ENCODE measurements around the gene LCE1E. TPM values are rescaled to one million over a fixed set of nuclear protein-coding genes. Genes with fewer than 3 reads are reported as not detected.

LCE1E gene
- total RNA-seq, 1 donor from 2014 or later = not detected

DNA sequence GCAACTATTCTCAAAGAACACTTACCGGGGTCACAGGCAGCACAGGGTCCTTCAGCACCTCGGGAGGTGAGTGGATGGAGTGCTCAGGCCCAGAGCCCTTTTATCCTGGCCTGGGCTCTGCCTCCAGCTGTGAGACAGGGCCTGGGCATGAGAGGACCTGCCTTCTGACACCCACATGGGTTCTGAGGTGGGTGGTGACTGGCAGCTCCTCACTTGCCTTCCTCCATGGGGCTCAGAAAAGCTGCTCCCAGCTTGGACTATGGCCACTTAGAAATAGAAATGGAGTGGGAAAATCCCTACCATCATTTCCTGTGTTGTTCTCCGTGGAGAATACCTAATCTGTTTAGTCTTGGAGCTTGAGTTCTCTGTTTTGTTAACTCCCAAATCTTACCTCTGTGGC is 20.5 kb downstream of the LCE1E start, which contains the start of gene LCE1C:
TSS of gene LCE1C (minus strand) at position 76 of the 400 bp plus-strand sequence. CDS start 1,173 bp downstream, outside the sequence.
- no peak within 1 kb of the TSS for H3K27ac Mint-ChIP-seq
- POLR2A ChIA-PET = no interaction called here
- CTCF ChIA-PET = no interaction called here

DNA sequence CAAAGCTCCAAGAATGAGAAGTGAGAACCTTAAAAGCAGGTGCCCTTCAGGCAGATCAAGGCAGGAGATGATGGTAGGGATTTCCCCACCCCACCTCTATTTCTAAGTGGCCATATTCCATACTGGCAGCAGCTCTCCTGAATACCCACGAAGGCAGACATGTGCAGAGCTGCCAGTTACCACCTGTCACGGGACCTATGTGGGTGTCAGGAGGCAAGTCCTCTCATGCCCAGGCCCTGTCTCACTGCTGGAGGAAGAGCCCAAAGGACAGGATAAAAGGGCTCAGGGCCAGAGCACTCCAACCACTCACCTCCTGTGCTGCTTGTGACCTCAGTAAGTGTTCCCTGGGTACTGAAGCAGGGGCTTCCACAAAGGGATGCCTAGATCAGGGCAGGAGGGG is 25.0 kb downstream of the LCE1E start:
- intact Hi-C loops (cut with micrococcal nuclease) = no loop called here

More for the DNA sequence above, 20.5 kb downstream of the LCE1E start, which contains the start of gene LCE1C:
- Mint-ChIP-seq H3K4me1 (no peaks in the 10 kb centered on the region), H3K36me3 (ENCODE audit: low read depth) (no peaks in the 10 kb centered on the region), H3K27me3 (peaks cover 8% of the 10 kb centered on the region), H3K4me3 (no peak within 1 kb of the TSS), H3K9me3 (peaks cover 4% of the 10 kb centered on the region)
- TF ChIP-seq, protein P1, sequence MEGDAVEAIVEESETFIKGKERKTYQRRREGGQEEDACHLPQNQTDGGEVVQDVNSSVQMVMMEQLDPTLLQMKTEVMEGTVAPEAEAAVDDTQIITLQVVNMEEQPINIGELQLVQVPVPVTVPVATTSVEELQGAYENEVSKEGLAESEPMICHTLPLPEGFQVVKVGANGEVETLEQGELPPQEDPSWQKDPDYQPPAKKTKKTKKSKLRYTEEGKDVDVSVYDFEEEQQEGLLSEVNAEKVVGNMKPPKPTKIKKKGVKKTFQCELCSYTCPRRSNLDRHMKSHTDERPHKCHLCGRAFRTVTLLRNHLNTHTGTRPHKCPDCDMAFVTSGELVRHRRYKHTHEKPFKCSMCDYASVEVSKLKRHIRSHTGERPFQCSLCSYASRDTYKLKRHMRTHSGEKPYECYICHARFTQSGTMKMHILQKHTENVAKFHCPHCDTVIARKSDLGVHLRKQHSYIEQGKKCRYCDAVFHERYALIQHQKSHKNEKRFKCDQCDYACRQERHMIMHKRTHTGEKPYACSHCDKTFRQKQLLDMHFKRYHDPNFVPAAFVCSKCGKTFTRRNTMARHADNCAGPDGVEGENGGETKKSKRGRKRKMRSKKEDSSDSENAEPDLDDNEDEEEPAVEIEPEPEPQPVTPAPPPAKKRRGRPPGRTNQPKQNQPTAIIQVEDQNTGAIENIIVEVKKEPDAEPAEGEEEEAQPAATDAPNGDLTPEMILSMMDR (IDR thresholded peaks at IDR 0.05) = no peak
- ATAC-seq (ENCODE audit: low read depth) (no peak), DNase-seq (no peak)
- intact Hi-C loops (cut with micrococcal nuclease) = no loop called here

DNA sequence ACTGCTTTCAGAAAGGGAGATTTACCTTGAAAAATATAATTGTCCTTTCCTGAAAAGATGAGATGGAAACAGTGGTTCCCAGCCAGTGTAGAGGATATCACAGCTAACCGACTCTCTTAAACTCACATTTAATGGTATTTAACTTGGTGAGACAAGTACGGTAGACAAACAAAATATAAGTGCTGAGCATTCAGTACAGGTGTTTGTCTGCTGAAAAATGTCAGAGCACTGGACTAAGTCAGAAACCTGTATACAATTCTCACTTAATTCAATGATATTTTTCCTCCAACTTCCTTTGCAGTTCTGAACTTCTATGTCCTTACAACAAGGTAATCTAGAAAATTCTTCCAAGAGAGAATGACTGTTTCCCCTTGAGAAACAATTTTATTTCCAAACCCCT is 25.6 kb downstream of the LCE1E start, which contains the start of gene LCE1B:
TSS of gene LCE1B (plus strand) at position 301 of the 400 bp plus-strand sequence. CDS start 476 bp downstream, outside the sequence.
- Mint-ChIP-seq H3K27ac (no peak within 1 kb of the TSS), H3K9me3 (peaks cover 4% of the 10 kb centered on the region), H3K36me3 (ENCODE audit: low read depth) (no peaks in the 10 kb centered on the region), H3K27me3 (peaks cover 4% of the 10 kb centered on the region), H3K4me1 (no peaks in the 10 kb centered on the region), H3K4me3 (no peak within 1 kb of the TSS)
- TF ChIP-seq, protein P1 (IDR thresholded peaks at IDR 0.05) = no peak
- ChIA-PET CTCF (no interaction called here), POLR2A (no interaction called here)
- DNase-seq (no peak), ATAC-seq (ENCODE audit: low read depth) (no peak)
- intact Hi-C loops (cut with micrococcal nuclease) = no loop called here

More for the DNA sequence above, 25.0 kb downstream of the LCE1E start:
- H3K4me1 Mint-ChIP-seq = no peaks in the 10 kb centered on the region
- peaks cover 4% of the 10 kb centered on the region for H3K27me3 Mint-ChIP-seq
- H3K4me3 Mint-ChIP-seq = no peak overlapping the region
- ChIA-PET POLR2A (no interaction called here), CTCF (no interaction called here)
- TF ChIP-seq, protein P1 (IDR thresholded peaks at IDR 0.05) = no peak
- ATAC-seq (ENCODE audit: low read depth) (no peak), DNase-seq (no peak)
- no peak overlapping the region for H3K27ac Mint-ChIP-seq
- H3K9me3 Mint-ChIP-seq = peaks cover 4% of the 10 kb centered on the region
- H3K36me3 Mint-ChIP-seq (ENCODE audit: low read depth) = no peaks in the 10 kb centered on the region

DNA sequence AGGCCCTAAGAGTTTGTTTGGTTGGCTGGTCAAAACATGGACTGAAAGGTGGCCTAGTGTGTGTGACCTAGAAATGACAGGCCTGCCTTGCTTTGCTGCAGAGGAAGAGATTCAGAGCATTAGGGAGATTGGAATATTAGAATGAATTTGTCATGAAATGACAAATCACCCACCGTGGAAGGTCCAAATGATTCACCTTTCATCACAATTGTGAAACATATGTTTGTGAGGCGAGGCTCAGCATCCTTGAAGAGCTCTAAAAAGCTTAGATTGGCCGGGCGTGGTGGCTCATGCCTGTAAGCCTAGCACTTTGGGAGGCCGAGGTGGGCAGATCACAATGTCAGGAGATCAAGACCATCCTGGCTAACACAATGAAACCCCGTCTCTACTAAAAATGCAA is 31.3 kb downstream of the LCE1E start:
- H3K36me3 Mint-ChIP-seq (ENCODE audit: low read depth) = no peaks in the 10 kb centered on the region

DNA sequence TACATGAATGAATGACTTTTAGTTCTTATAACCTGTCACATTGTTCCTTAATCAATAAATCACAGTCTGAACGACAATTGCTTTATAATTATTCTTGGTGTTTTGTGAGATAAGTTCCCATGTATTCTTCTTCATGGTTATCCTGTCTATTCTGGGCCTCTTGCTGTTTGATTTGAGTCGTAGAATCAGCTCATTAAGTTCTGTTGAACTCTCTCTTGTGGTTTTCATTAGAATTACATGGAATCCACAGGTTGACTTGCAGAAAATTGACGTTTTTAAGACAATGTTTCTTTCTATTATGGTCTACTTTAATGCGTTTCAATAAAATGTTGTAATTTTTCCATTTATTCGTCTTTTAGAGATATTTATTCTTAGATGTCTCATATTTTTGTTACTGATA is 37.2 kb downstream of the LCE1E start:
- DNase-seq (no peak), ATAC-seq (ENCODE audit: low read depth) (no peak)
- peaks cover 4% of the 10 kb centered on the region for H3K4me1 Mint-ChIP-seq
- no peak overlapping the region for H3K4me3 Mint-ChIP-seq
- no peaks in the 10 kb centered on the region for H3K9me3 Mint-ChIP-seq
- ChIA-PET CTCF (no interaction called here), POLR2A (no interaction called here)
- H3K36me3 Mint-ChIP-seq (ENCODE audit: low read depth) = no peaks in the 10 kb centered on the region
- intact Hi-C loops (cut with micrococcal nuclease) = no loop called here
- H3K27me3 Mint-ChIP-seq = peaks cover 16% of the 10 kb centered on the region
- TF ChIP-seq, protein P1 (IDR thresholded peaks at IDR 0.05) = no peak
- H3K27ac Mint-ChIP-seq = no peak overlapping the region

More for the DNA sequence above, 31.3 kb downstream of the LCE1E start:
- DNase-seq (no peak), ATAC-seq (ENCODE audit: low read depth) (no peak)
- Mint-ChIP-seq H3K27ac (no peak overlapping the region), H3K27me3 (no peaks in the 10 kb centered on the region), H3K4me3 (no peak overlapping the region), H3K9me3 (no peaks in the 10 kb centered on the region), H3K4me1 (peaks cover 4% of the 10 kb centered on the region)
- ChIA-PET CTCF (no interaction called here), POLR2A (no interaction called here)
- TF ChIP-seq, protein P1 (IDR thresholded peaks at IDR 0.05) = no peak
- intact Hi-C loops (cut with micrococcal nuclease) = no loop called here
